Dermis blood vessel endothelial cell (primary cell): Measurements from ENCODE around the gene HOXB6. TPM values are rescaled to one million over a fixed set of nuclear protein-coding genes. Genes with fewer than 3 reads are reported as not detected.

Source experiments
- DNase-seq: peaks from one replicate; pipeline ENCODE4 v3.0.0; 2010
- total RNA-seq: library from RNA; depleted of rRNA; stranded (reverse); fragments of >200 nt; gene quantifications from 2 replicates; pipeline ENCODE4 v1.2.3, GENCODE V29; 2014

Gene HOXB6
- total RNA-seq, 1 donor from 2014 or later, result 11.9 TPM

GRCh38 chr17:48551596-48552465 lies 53.0 kb downstream of the HOXB6 start:
- no peak for DNase-seq

GRCh38 chr17:48551214-48551555 lies 53.6 kb downstream of the HOXB6 start:
- DNase-seq, result no peak

- DNase-seq, result no peak
These were observed 54.1 kb downstream of the HOXB6 start for GRCh38 chr17:48550502-48551213.

- no peak for DNase-seq
These were observed 54.8 kb downstream of the HOXB6 start for GRCh38 chr17:48549914-48550501.

GRCh38 chr17:48549281-48549630 lies 55.5 kb downstream of the HOXB6 start:
- DNase-seq, result no peak

GRCh38 chr17:48548523-48549280 lies 56.1 kb downstream of the HOXB6 start:
- no peak for DNase-seq

- no peak for DNase-seq
These were observed 56.8 kb downstream of the HOXB6 start for GRCh38 chr17:48547808-48548522.

- no peak for DNase-seq
These were observed 57.6 kb downstream of the HOXB6 start for GRCh38 chr17:48546924-48547807.

- DNase-seq, result no peak
These were observed 58.5 kb downstream of the HOXB6 start for GRCh38 chr17:48546137-48546923.

Other genes starting within 250 kb of the HOXB6 start
- 0.17 TPM in 1 of 2 replicates, not detected in the other for gene SKAP1, start 174.8 kb downstream of the HOXB6 start, total RNA-seq
- not detected in 2 replicates for gene HOXB1, start 74.0 kb downstream of the HOXB6 start, total RNA-seq
- gene HOXB2, start 59.9 kb downstream of the HOXB6 start, total RNA-seq, result 4.8 and 5.2 TPM in 2 replicates
- 2.7 and 3.2 TPM in 2 replicates for gene HOXB4, start 26.6 kb downstream of the HOXB6 start, total RNA-seq
- gene HOXB3, start 14.7 kb downstream of the HOXB6 start, total RNA-seq, result 9.5 and 11.9 TPM in 2 replicates
- 0.17 and 0.23 TPM in 2 replicates for gene HOXB5, start 11.2 kb downstream of the HOXB6 start, total RNA-seq
- 9.9 and 11.4 TPM in 2 replicates for gene HOXB7, start 6.0 kb upstream of the HOXB6 start, total RNA-seq
- gene HOXB8, start 10.3 kb upstream of the HOXB6 start, total RNA-seq, result 1.2 and 4.1 TPM in 2 replicates
- gene HOXB9, start 21.4 kb upstream of the HOXB6 start, total RNA-seq, result 0.47 and 1.0 TPM in 2 replicates
- gene PRAC1, start 117.5 kb upstream of the HOXB6 start, total RNA-seq, result not detected in 2 replicates
- not detected in 2 replicates for gene PRAC2, start 118.2 kb upstream of the HOXB6 start, total RNA-seq
- gene HOXB13, start 123.8 kb upstream of the HOXB6 start, total RNA-seq, result not detected in 2 replicates
- not detected in 2 replicates for gene TTLL6, start 212.2 kb upstream of the HOXB6 start, total RNA-seq
- gene CALCOCO2, start 226.0 kb upstream of the HOXB6 start, total RNA-seq, result 50.2 and 78.3 TPM in 2 replicates